Panc1 (cell line): Measurements from ENCODE around the gene SLC25A45. TPM values are rescaled to one million over a fixed set of nuclear protein-coding genes. Genes with fewer than 3 reads are reported as not detected.

Source experiments
- ATAC-seq: fragments of 200-7000 bp; cut with Tn5 transposase; 2 replicates; pipeline ENCODE4 v1.9.1; 2020; ENCODE audit warnings: mild to moderate bottlenecking, moderate library complexity
- BruUV-seq: library from RNA; stranded (reverse); fragments of 400-500 nt; replicated peaks from 2 replicates; lab custom pipeline; 2021; lab: Mats Ljungman, UMichigan
- CTCF ChIA-PET: fragments of 300-600 bp; sonication (Branson Sonifier 250); formaldehyde crosslinking; loops from one replicate; lab custom pipeline; 2022; ENCODE audit warnings: antibody characterized with exemption; lab: Charles Lee
- POLR2A ChIA-PET: fragments of 300-600 bp; sonication (Branson Sonifier 250); formaldehyde crosslinking; loops from one replicate; lab custom pipeline; 2022; ENCODE audit warnings: antibody characterized with exemption; lab: Charles Lee
- DNase-seq: peaks from one replicate; pipeline ENCODE4 v3.0.0-alpha.2; 2010; ENCODE audit warnings: low read depth, low spot score
- H3K27ac ChIP-seq: 2 replicates; pipeline ENCODE4 v1.5.1; 2011; ENCODE audit warnings: mild to moderate bottlenecking, low read length, inconsistent platforms
- H3K27me3 ChIP-seq: fragments of 200-500 bp; sonication (Bioruptor generic); 2 replicates; pipeline ENCODE4 v1.6.0; 2014; ENCODE audit warnings: low read length, inconsistent platforms; ENCODE audit not compliant: control insufficient read depth, insufficient read depth
- H3K36me3 ChIP-seq: fragments of 200-500 bp; sonication (Bioruptor generic); 2 replicates; pipeline ENCODE4 v1.5.1; 2014; ENCODE audit warnings: inconsistent platforms, mild to moderate bottlenecking, low read length, moderate library complexity; ENCODE audit not compliant: control insufficient read depth, insufficient read depth
- H3K4me1 ChIP-seq: 2 replicates; pipeline ENCODE4 v1.5.1; 2011; ENCODE audit warnings: inconsistent platforms, mild to moderate bottlenecking, low read length, moderate library complexity; ENCODE audit not compliant: control insufficient read depth, insufficient read depth
- H3K4me3 ChIP-seq, 2 experiments: 2 replicates each; pipeline ENCODE4 v1.5.1; 2011 to 2012; ENCODE audit warnings: low read depth in 2 of 2, low read length in 2 of 2, mild to moderate bottlenecking in 2 of 2, inconsistent platforms in 1 of 2, moderate library complexity in 1 of 2
- H3K9me3 ChIP-seq: fragments of 200-500 bp; sonication (Bioruptor generic); 2 replicates; pipeline ENCODE4 v1.5.1; 2014; ENCODE audit warnings: low read depth, mild to moderate bottlenecking, inconsistent platforms, low read length, moderate library complexity; ENCODE audit not compliant: control insufficient read depth, insufficient read depth
- POLR2AphosphoS5 ChIP-seq: IDR thresholded peaks from 2 replicates; pipeline ENCODE4 v1.6.1; 2012; ENCODE audit warnings: mild to moderate bottlenecking, low read depth, low read length, moderate library complexity
- SIN3A ChIP-seq: IDR thresholded peaks from 2 replicates; pipeline ENCODE4 v1.6.1; 2012; ENCODE audit warnings: low read depth, mild to moderate bottlenecking, low read length, moderate library complexity, borderline replicate concordance; ENCODE audit not compliant: insufficient read depth
- TCF7L2 ChIP-seq: IDR thresholded peaks from 2 replicates; pipeline ENCODE4 v1.6.1; 2011; ENCODE audit warnings: mild to moderate bottlenecking, low read depth, low read length, inconsistent platforms
- in situ Hi-C: cut with HindIII; loops from 2 replicates; pipeline ENCODE4 v1.10.0; 2016; ENCODE audit warnings: low sequenced_read_pairs, low pct_unique_long_range_greater_than_20kb
- intact Hi-C: fragments of 100-400 bp; cut with micrococcal nuclease; formaldehyde crosslinking; loops from one replicate; pipeline ENCODE4 v1.10.0; 2022; ENCODE audit not compliant: unreplicated experiment
- total RNA-seq: library from RNA; stranded (reverse); gene quantifications from one replicate; pipeline ENCODE4 v1.2.1, GENCODE V29; 2021; ENCODE audit not compliant: unreplicated experiment
- TF ChIP-seq, protein P1 (sequence below): fragments of 450-650 bp; IDR thresholded peaks from 2 replicates; pipeline ENCODE4 v1.5.1; 2017; ENCODE audit warnings: mild to moderate bottlenecking
- TF ChIP-seq, protein P2 (sequence below), 2 experiments: IDR thresholded peaks; 2 replicates each; pipeline ENCODE4 v1.6.1; 2011 to 2012; ENCODE audit warnings: low read depth in 2 of 2, control low read depth in 1 of 2, low read length in 1 of 2, mild to moderate bottlenecking in 1 of 2, moderate library complexity in 1 of 2; ENCODE audit not compliant: insufficient read depth in 1 of 2

The SLC25A45 gene
- total RNA-seq, 1 experiment from 2014 or later = 9.8 TPM

DNA sequence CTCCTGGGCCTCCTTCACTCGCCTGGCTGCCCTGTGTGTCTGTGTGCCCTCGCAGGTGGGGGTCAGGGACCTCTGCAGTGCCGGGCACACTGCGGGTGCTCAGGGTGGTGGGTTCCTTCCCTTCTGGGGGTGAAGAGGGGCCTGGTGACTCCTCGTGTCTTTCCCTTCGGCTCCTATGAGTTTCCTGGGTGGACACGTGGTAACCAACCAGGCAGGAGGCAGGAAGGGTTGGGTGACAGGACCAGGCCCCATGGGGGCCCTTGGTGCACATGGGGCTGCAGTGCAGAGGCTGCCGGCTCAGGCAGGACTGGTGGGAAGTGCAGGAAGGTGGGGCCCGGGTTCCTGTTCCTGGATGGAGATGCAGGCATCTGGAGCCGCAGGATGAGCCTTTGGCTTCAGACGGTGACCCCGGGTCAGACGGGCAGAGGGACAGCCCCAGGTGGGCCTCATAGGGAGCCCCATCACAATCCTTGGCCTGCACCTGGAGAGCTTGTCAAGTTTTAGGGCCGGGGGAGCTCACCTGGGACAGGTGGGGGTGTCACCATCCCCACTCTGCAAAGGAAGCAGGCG is 13.6 kb upstream of the SLC25A45 start:
- DNase-seq (no peak), ATAC-seq (no peak)
- Histone ChIP-seq H3K27me3 (no peaks in the 10 kb centered on the region), H3K4me1 (peaks cover 6% of the 10 kb centered on the region; the same call in 1 of the 2 replicates), H3K4me3 (no peak overlapping the region), H3K9me3 (no peaks in the 10 kb centered on the region), H3K27ac (no peak overlapping the region), H3K36me3 (no peaks in the 10 kb centered on the region; the same call in 1 of the 2 replicates)
- in situ Hi-C loops = no loop called here
- intact Hi-C loops = no loop called here
- CTCF ChIA-PET = no interaction called here
- no TSS peak for BruUV-seq
- POLR2A ChIA-PET = no interaction called here
- TF ChIP-seq, protein P1, sequence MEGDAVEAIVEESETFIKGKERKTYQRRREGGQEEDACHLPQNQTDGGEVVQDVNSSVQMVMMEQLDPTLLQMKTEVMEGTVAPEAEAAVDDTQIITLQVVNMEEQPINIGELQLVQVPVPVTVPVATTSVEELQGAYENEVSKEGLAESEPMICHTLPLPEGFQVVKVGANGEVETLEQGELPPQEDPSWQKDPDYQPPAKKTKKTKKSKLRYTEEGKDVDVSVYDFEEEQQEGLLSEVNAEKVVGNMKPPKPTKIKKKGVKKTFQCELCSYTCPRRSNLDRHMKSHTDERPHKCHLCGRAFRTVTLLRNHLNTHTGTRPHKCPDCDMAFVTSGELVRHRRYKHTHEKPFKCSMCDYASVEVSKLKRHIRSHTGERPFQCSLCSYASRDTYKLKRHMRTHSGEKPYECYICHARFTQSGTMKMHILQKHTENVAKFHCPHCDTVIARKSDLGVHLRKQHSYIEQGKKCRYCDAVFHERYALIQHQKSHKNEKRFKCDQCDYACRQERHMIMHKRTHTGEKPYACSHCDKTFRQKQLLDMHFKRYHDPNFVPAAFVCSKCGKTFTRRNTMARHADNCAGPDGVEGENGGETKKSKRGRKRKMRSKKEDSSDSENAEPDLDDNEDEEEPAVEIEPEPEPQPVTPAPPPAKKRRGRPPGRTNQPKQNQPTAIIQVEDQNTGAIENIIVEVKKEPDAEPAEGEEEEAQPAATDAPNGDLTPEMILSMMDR = no peak
- TF ChIP-seq TCF7L2 (no peak), SIN3A (no peak), POLR2AphosphoS5 (no peak)
- TF ChIP-seq, protein P2, sequence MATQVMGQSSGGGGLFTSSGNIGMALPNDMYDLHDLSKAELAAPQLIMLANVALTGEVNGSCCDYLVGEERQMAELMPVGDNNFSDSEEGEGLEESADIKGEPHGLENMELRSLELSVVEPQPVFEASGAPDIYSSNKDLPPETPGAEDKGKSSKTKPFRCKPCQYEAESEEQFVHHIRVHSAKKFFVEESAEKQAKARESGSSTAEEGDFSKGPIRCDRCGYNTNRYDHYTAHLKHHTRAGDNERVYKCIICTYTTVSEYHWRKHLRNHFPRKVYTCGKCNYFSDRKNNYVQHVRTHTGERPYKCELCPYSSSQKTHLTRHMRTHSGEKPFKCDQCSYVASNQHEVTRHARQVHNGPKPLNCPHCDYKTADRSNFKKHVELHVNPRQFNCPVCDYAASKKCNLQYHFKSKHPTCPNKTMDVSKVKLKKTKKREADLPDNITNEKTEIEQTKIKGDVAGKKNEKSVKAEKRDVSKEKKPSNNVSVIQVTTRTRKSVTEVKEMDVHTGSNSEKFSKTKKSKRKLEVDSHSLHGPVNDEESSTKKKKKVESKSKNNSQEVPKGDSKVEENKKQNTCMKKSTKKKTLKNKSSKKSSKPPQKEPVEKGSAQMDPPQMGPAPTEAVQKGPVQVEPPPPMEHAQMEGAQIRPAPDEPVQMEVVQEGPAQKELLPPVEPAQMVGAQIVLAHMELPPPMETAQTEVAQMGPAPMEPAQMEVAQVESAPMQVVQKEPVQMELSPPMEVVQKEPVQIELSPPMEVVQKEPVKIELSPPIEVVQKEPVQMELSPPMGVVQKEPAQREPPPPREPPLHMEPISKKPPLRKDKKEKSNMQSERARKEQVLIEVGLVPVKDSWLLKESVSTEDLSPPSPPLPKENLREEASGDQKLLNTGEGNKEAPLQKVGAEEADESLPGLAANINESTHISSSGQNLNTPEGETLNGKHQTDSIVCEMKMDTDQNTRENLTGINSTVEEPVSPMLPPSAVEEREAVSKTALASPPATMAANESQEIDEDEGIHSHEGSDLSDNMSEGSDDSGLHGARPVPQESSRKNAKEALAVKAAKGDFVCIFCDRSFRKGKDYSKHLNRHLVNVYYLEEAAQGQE (IDR thresholded peaks at IDR 0.05; ENCODE audit: insufficient read depth in 1 of 2, low read depth in 2 of 2, low read length in 1 of 2) = no peak

DNA sequence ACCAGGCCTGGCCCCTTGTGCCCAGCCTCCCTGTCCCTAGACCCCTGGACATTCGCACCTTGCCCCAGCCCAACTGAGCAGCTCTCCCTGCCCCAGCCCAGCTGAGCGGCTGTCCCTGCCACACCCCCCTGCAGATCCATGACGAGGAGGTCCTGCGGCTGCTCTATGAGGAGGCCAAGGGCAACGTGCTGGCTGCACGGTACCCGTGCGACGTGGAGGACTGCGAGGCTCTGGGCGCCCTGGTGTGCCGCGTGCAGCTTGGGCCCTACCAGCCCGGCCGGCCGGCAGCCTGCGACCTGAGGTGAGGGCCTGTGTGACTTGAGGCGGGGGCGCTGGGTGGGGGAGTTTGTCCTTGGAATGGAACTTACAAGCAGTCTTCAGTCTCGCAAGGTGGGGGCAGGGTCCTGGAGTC is 11.7 kb upstream of the SLC25A45 start:
- Histone ChIP-seq H3K36me3 (no peaks in the 10 kb centered on the region), H3K9me3 (no peaks in the 10 kb centered on the region), H3K27ac (no peak overlapping the region), H3K27me3 (no peaks in the 10 kb centered on the region), H3K4me3 (no peak overlapping the region), H3K4me1 (peaks cover 21% of the 10 kb centered on the region)
- ChIA-PET POLR2A (interaction anchor here (0.6 kb wide), 1 partner anchor 114 kb away, joined by 5 read pairs; no protein-coding TSS in a partner anchor), CTCF (no interaction called here)
- intact Hi-C loops (no loop called here), in situ Hi-C loops (no loop called here)
- DNase-seq (no peak), ATAC-seq (no peak)
- TF ChIP-seq POLR2AphosphoS5 = no peak
- TF ChIP-seq, protein P2 (IDR thresholded peaks at IDR 0.05; ENCODE audit: insufficient read depth in 1 of 2, low read depth in 2 of 2, low read length in 1 of 2) = no peak
- TF ChIP-seq SIN3A = no peak
- TF ChIP-seq TCF7L2 = no peak
- TF ChIP-seq, protein P1 = no peak
- no TSS peak for BruUV-seq
